WTC11 (cell line): ENCODE measurements around the gene RANBP3. TPM values are rescaled to one million over a fixed set of nuclear protein-coding genes. Genes with fewer than 3 reads are reported as not detected.

ENCODE experiments used
- ATAC-seq: fragments of 200-7000 bp; cut with Tn5 transposase; 2 replicates; pipeline ENCODE4 v1.10.0; 2021; ENCODE audit warnings: mild to moderate bottlenecking, moderate library complexity
- CTCF ChIA-PET: fragments of 300-600 bp; sonication (Branson Sonifier 250); formaldehyde crosslinking; loops from one replicate; lab custom pipeline; 2021; ENCODE audit warnings: antibody characterized with exemption; lab: Charles Lee
- POLR2A ChIA-PET: fragments of 350-600 bp; sonication (Branson Sonifier 250); formaldehyde crosslinking; loops from one replicate; lab custom pipeline; 2021; ENCODE audit warnings: antibody characterized with exemption; lab: Charles Lee
- DNase-seq: peaks from one replicate; pipeline ENCODE4 v3.0.0; 2021; ENCODE audit warnings: low spot score
- H3K27ac Mint-ChIP-seq: 2 replicates; pipeline ENCODE4 v1.8.0; 2021; ENCODE audit warnings: mixed read lengths
- H3K27me3 Mint-ChIP-seq: 2 replicates; pipeline ENCODE4 v1.8.0; 2021; ENCODE audit warnings: low read depth, mild to moderate bottlenecking, moderate library complexity, mixed read lengths
- H3K36me3 Mint-ChIP-seq: 2 replicates; pipeline ENCODE4 v1.8.0; 2021; ENCODE audit warnings: mixed read lengths
- H3K4me1 Mint-ChIP-seq: 2 replicates; pipeline ENCODE4 v1.8.0; 2022; ENCODE audit warnings: mixed read lengths
- H3K4me3 Mint-ChIP-seq: 2 replicates; pipeline ENCODE4 v1.8.0; 2021; ENCODE audit warnings: mild to moderate bottlenecking, moderate library complexity, mixed read lengths
- H3K9me3 Mint-ChIP-seq: 2 replicates; pipeline ENCODE4 v1.8.0; 2021; ENCODE audit warnings: mixed read lengths
- FOXP1 ChIP-seq: sonication (generic); formaldehyde crosslinking; IDR thresholded peaks from 2 replicates; pipeline ENCODE4 v1.8.0; 2022; ENCODE audit warnings: missing genetic modification reagents, mild to moderate bottlenecking, moderate library complexity, borderline replicate concordance
- IRF2 ChIP-seq: sonication (generic); formaldehyde crosslinking; IDR thresholded peaks from 2 replicates; pipeline ENCODE4 v1.8.0; 2022; ENCODE audit warnings: low read depth, missing genetic modification reagents, borderline replicate concordance
- JUN ChIP-seq: sonication (generic); formaldehyde crosslinking; IDR thresholded peaks from 2 replicates; pipeline ENCODE4 v1.8.0; 2023; ENCODE audit warnings: mild to moderate bottlenecking, missing genetic modification reagents
- MYBL2 ChIP-seq: sonication (generic); formaldehyde crosslinking; IDR thresholded peaks from 2 replicates; pipeline ENCODE4 v1.8.1; 2023; ENCODE audit warnings: mild to moderate bottlenecking, moderate library complexity, missing genetic modification reagents
- NR3C1 ChIP-seq: sonication (generic); formaldehyde crosslinking; conservative IDR thresholded peaks from 2 replicates; pipeline ENCODE4 v1.8.1; 2023; ENCODE audit warnings: low read depth, mild to moderate bottlenecking, missing genetic modification reagents
- SMAD4 ChIP-seq: sonication (generic); formaldehyde crosslinking; IDR thresholded peaks from 2 replicates; pipeline ENCODE4 v1.8.0; 2022; ENCODE audit warnings: mild to moderate bottlenecking, missing genetic modification reagents
- SP1 ChIP-seq: sonication (generic); formaldehyde crosslinking; conservative IDR thresholded peaks from 2 replicates; pipeline ENCODE4 v1.8.1; 2022; ENCODE audit warnings: missing genetic modification reagents
- TEAD4 ChIP-seq: sonication (generic); formaldehyde crosslinking; IDR thresholded peaks from 2 replicates; pipeline ENCODE4 v1.8.0; 2022; ENCODE audit warnings: mild to moderate bottlenecking, missing genetic modification reagents
- ZNF138 ChIP-seq: sonication (generic); formaldehyde crosslinking; conservative IDR thresholded peaks from 2 replicates; pipeline ENCODE4 v1.8.1; 2022; ENCODE audit warnings: mild to moderate bottlenecking, moderate library complexity, missing genetic modification reagents
- ZNF416 ChIP-seq: fragments of 250-450 bp; sonication (Bioruptor Pico); IDR thresholded peaks from 2 replicates; pipeline ENCODE4 v1.9.0; 2021; ENCODE audit warnings: mild to moderate bottlenecking, inconsistent platforms
- total RNA-seq: library from RNA; stranded (reverse); gene quantifications from 3 replicates; pipeline ENCODE4 v1.2.3, GENCODE V29; 2021
- TF ChIP-seq, protein P1 (sequence below): sonication (generic); formaldehyde crosslinking; IDR thresholded peaks from 2 replicates; pipeline ENCODE4 v1.8.0; 2023; ENCODE audit warnings: missing genetic modification reagents, mild to moderate bottlenecking, borderline replicate concordance
- TF ChIP-seq, protein P2 (sequence below): sonication (generic); formaldehyde crosslinking; IDR thresholded peaks from 2 replicates; pipeline ENCODE4 v1.8.0; 2023; ENCODE audit warnings: mild to moderate bottlenecking, missing genetic modification reagents
- TF ChIP-seq, protein P3 (sequence below): sonication (generic); formaldehyde crosslinking; IDR thresholded peaks from 2 replicates; pipeline ENCODE4 v1.8.0; 2022; ENCODE audit warnings: mild to moderate bottlenecking, missing genetic modification reagents
- TF ChIP-seq, protein P4 (sequence below): sonication (generic); formaldehyde crosslinking; IDR thresholded peaks from 2 replicates; pipeline ENCODE4 v1.8.1; 2023; ENCODE audit warnings: mild to moderate bottlenecking, missing genetic modification reagents, borderline replicate concordance
- TF ChIP-seq, protein P5 (sequence below): sonication (generic); formaldehyde crosslinking; IDR thresholded peaks from 2 replicates; pipeline ENCODE4 v1.8.1; 2022; ENCODE audit warnings: low read depth, mild to moderate bottlenecking, moderate library complexity, missing genetic modification reagents, borderline replicate concordance
- TF ChIP-seq, protein P6 (sequence below): sonication (generic); formaldehyde crosslinking; IDR thresholded peaks from 2 replicates; pipeline ENCODE4 v1.8.1; 2022; ENCODE audit warnings: mild to moderate bottlenecking, missing genetic modification reagents, moderate library complexity, borderline replicate concordance
- TF ChIP-seq, protein P7 (sequence below): fragments of 250-450 bp; sonication (Bioruptor Pico); conservative IDR thresholded peaks from 2 replicates; pipeline ENCODE4 v1.9.0; 2021; ENCODE audit warnings: mild to moderate bottlenecking

Gene RANBP3
- total RNA-seq, 1 experiment from 2014 or later, result 76.3 TPM

DNA sequence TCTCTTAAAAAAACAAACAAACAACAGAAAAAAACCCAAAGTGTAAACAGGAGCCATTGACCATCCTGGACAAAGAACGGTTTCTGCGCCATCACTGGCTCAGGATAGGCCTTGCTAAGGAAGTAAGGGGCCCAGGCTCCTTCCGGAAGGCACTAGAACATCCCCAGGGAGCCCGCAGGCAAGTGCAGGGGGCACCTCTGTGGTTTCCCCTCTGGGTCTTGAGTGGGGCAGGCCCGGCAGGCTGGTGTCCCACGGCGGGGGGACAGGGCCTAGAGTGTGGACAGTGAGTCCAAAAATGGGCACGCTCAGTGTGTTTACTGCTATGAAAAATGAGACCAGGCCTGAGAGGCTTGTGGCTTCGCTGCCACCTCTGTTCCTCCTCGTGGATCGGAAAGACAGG is 14.8 kb upstream of the RANBP3 start:
- Mint-ChIP-seq H3K4me3 (no peak overlapping the region), H3K36me3 (no peaks in the 10 kb centered on the region), H3K9me3 (no peaks in the 10 kb centered on the region), H3K27ac (no peak overlapping the region), H3K4me1 (peaks cover 8% of the 10 kb centered on the region), H3K27me3 (no peaks in the 10 kb centered on the region; the same call in 1 of the 2 replicates)
- ChIA-PET CTCF (interaction anchor here (2.1 to 9.1 kb wide), 4 partner anchors 12 to 55 kb away, joined by 6 to 245 read pairs (median 7); no protein-coding TSS in a partner anchor), POLR2A (no interaction called here)
- no peak for ATAC-seq
- DNase-seq, result no peak
- TF ChIP-seq SMAD4 (CRISPR knock-in tag) (no peak), NR3C1 (CRISPR knock-in tag) (no peak), MYBL2 (CRISPR knock-in tag) (no peak), FOXP1 (CRISPR knock-in tag) (no peak), JUN (CRISPR knock-in tag) (no peak), SP1 (CRISPR knock-in tag) (no peak), ZNF416 (CRISPR knock-in tag) (no peak), IRF2 (CRISPR knock-in tag) (no peak), ZNF138 (CRISPR knock-in tag) (no peak), TEAD4 (CRISPR knock-in tag) (no peak)
- TF ChIP-seq, protein P1, sequence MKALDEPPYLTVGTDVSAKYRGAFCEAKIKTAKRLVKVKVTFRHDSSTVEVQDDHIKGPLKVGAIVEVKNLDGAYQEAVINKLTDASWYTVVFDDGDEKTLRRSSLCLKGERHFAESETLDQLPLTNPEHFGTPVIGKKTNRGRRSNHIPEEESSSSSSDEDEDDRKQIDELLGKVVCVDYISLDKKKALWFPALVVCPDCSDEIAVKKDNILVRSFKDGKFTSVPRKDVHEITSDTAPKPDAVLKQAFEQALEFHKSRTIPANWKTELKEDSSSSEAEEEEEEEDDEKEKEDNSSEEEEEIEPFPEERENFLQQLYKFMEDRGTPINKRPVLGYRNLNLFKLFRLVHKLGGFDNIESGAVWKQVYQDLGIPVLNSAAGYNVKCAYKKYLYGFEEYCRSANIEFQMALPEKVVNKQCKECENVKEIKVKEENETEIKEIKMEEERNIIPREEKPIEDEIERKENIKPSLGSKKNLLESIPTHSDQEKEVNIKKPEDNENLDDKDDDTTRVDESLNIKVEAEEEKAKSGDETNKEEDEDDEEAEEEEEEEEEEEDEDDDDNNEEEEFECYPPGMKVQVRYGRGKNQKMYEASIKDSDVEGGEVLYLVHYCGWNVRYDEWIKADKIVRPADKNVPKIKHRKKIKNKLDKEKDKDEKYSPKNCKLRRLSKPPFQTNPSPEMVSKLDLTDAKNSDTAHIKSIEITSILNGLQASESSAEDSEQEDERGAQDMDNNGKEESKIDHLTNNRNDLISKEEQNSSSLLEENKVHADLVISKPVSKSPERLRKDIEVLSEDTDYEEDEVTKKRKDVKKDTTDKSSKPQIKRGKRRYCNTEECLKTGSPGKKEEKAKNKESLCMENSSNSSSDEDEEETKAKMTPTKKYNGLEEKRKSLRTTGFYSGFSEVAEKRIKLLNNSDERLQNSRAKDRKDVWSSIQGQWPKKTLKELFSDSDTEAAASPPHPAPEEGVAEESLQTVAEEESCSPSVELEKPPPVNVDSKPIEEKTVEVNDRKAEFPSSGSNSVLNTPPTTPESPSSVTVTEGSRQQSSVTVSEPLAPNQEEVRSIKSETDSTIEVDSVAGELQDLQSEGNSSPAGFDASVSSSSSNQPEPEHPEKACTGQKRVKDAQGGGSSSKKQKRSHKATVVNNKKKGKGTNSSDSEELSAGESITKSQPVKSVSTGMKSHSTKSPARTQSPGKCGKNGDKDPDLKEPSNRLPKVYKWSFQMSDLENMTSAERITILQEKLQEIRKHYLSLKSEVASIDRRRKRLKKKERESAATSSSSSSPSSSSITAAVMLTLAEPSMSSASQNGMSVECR (CRISPR knock-in tag), result no peak
- TF ChIP-seq, protein P2, sequence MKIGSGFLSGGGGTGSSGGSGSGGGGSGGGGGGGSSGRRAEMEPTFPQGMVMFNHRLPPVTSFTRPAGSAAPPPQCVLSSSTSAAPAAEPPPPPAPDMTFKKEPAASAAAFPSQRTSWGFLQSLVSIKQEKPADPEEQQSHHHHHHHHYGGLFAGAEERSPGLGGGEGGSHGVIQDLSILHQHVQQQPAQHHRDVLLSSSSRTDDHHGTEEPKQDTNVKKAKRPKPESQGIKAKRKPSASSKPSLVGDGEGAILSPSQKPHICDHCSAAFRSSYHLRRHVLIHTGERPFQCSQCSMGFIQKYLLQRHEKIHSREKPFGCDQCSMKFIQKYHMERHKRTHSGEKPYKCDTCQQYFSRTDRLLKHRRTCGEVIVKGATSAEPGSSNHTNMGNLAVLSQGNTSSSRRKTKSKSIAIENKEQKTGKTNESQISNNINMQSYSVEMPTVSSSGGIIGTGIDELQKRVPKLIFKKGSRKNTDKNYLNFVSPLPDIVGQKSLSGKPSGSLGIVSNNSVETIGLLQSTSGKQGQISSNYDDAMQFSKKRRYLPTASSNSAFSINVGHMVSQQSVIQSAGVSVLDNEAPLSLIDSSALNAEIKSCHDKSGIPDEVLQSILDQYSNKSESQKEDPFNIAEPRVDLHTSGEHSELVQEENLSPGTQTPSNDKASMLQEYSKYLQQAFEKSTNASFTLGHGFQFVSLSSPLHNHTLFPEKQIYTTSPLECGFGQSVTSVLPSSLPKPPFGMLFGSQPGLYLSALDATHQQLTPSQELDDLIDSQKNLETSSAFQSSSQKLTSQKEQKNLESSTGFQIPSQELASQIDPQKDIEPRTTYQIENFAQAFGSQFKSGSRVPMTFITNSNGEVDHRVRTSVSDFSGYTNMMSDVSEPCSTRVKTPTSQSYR (CRISPR knock-in tag), result no peak
- TF ChIP-seq, protein P3, sequence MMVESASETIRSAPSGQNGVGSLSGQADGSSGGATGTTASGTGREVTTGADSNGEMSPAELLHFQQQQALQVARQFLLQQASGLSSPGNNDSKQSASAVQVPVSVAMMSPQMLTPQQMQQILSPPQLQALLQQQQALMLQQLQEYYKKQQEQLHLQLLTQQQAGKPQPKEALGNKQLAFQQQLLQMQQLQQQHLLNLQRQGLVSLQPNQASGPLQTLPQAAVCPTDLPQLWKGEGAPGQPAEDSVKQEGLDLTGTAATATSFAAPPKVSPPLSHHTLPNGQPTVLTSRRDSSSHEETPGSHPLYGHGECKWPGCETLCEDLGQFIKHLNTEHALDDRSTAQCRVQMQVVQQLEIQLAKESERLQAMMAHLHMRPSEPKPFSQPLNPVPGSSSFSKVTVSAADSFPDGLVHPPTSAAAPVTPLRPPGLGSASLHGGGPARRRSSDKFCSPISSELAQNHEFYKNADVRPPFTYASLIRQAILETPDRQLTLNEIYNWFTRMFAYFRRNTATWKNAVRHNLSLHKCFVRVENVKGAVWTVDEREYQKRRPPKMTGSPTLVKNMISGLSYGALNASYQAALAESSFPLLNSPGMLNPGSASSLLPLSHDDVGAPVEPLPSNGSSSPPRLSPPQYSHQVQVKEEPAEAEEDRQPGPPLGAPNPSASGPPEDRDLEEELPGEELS (CRISPR knock-in tag), result no peak
- TF ChIP-seq, protein P4, sequence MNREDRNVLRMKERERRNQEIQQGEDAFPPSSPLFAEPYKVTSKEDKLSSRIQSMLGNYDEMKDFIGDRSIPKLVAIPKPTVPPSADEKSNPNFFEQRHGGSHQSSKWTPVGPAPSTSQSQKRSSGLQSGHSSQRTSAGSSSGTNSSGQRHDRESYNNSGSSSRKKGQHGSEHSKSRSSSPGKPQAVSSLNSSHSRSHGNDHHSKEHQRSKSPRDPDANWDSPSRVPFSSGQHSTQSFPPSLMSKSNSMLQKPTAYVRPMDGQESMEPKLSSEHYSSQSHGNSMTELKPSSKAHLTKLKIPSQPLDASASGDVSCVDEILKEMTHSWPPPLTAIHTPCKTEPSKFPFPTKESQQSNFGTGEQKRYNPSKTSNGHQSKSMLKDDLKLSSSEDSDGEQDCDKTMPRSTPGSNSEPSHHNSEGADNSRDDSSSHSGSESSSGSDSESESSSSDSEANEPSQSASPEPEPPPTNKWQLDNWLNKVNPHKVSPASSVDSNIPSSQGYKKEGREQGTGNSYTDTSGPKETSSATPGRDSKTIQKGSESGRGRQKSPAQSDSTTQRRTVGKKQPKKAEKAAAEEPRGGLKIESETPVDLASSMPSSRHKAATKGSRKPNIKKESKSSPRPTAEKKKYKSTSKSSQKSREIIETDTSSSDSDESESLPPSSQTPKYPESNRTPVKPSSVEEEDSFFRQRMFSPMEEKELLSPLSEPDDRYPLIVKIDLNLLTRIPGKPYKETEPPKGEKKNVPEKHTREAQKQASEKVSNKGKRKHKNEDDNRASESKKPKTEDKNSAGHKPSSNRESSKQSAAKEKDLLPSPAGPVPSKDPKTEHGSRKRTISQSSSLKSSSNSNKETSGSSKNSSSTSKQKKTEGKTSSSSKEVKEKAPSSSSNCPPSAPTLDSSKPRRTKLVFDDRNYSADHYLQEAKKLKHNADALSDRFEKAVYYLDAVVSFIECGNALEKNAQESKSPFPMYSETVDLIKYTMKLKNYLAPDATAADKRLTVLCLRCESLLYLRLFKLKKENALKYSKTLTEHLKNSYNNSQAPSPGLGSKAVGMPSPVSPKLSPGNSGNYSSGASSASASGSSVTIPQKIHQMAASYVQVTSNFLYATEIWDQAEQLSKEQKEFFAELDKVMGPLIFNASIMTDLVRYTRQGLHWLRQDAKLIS (CRISPR knock-in tag), result no peak
- TF ChIP-seq, protein P5, sequence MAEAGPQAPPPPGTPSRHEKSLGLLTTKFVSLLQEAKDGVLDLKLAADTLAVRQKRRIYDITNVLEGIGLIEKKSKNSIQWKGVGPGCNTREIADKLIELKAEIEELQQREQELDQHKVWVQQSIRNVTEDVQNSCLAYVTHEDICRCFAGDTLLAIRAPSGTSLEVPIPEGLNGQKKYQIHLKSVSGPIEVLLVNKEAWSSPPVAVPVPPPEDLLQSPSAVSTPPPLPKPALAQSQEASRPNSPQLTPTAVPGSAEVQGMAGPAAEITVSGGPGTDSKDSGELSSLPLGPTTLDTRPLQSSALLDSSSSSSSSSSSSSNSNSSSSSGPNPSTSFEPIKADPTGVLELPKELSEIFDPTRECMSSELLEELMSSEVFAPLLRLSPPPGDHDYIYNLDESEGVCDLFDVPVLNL (CRISPR knock-in tag), result no peak
- TF ChIP-seq, protein P6, sequence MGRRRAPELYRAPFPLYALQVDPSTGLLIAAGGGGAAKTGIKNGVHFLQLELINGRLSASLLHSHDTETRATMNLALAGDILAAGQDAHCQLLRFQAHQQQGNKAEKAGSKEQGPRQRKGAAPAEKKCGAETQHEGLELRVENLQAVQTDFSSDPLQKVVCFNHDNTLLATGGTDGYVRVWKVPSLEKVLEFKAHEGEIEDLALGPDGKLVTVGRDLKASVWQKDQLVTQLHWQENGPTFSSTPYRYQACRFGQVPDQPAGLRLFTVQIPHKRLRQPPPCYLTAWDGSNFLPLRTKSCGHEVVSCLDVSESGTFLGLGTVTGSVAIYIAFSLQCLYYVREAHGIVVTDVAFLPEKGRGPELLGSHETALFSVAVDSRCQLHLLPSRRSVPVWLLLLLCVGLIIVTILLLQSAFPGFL, result no peak
- TF ChIP-seq, protein P7, sequence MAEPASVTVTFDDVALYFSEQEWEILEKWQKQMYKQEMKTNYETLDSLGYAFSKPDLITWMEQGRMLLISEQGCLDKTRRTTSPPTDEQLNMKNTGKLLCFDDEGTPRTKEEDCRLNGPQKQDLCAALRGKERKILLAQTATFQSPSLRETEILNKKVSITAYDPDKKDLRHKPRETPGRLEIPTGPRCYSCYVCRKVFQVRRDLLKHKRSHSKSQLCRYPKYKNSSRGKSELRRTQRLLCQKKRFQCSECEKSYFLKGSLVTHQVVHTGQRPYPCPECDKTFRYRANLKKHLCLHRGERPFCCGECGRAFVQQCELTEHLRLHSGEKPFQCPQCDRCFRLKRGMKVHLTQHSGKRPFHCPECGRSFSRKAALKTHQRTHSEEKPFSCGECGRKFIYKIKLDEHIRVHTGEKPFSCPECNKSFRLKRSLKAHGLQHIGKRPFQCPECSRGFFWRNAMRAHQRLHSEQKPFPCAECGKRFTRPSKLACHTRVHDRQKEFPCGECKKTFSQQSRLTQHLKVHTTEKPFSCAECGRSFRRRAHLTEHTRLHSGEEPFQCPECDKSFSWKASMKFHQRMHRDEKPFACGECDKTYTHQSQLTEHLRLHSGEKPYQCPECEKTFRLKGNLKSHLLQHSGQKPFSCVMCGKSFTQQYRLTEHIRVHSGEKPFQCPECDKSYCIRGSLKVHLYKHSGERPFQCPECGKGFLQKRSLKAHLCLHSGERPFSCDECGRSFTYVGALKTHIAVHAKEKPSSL (CRISPR knock-in tag), result no peak
